ENCODE data around the gene UPP2. TPM values are rescaled to one million over a fixed set of nuclear protein-coding genes. Genes with fewer than 3 reads are reported as not detected.
A peak's percentile ranks its signal among the peaks of the same experiment; 100 is the strongest.

Gene UPP2
- polyA plus RNA-seq, 6 donors from 2014 or later = not detected

DNA sequence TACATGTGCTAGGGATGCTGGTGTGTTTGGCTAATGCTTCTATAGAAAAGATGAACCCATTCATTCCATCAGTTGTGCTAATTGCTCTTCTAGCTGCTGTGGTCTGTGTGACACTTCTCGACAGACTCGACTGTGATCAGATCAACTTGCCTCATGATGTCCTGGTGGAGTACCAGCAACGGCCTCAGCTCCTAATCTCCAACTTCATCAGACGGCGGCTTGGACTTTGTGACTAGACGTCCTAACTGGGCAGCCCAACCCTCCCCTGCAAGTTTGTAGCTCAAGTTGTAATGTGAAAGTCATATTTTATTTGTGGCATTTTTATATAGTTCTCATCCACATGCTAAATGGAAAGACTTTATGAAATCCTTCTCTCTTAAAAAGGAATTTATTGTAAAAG is 33.0 kb downstream of the UPP2 start:
- ATAC-seq (ENCODE audit: low read depth in 2 of 2) (no peak), DNase-seq (no peak)
- Mint-ChIP-seq H3K36me3 (no peaks in the 10 kb centered on the region), H3K4me3 (no peak overlapping the region), H3K4me1 (no peaks in the 10 kb centered on the region), H3K27ac (no peak overlapping the region), H3K27me3 (peaks cover 0 to 23% (median 7%) of the 10 kb centered on the region in 3 donors), H3K9me3 (peaks cover 0 to 3% (median 0%) of the 10 kb centered on the region in 7 donors)

GRCh38 chr2:158135096-158135495 is 33.4 kb downstream of the UPP2 start:
- peaks cover 0 to 23% (median 7%) of the 10 kb centered on the region in 3 donors for H3K27me3 Mint-ChIP-seq
- peaks cover 0 to 3% (median 0%) of the 10 kb centered on the region in 7 donors for H3K9me3 Mint-ChIP-seq
- H3K27ac Mint-ChIP-seq = no peak overlapping the region
- ATAC-seq (ENCODE audit: low read depth in 2 of 2) (no peak), DNase-seq (no peak)
- H3K36me3 Mint-ChIP-seq = no peaks in the 10 kb centered on the region
- no peak overlapping the region for H3K4me3 Mint-ChIP-seq
- no peaks in the 10 kb centered on the region for H3K4me1 Mint-ChIP-seq

GRCh38 chr2:158138255-158138654 is 36.6 kb downstream of the UPP2 start:
- Mint-ChIP-seq H3K4me3 (no peak overlapping the region), H3K36me3 (no peaks in the 10 kb centered on the region), H3K27me3 (peaks cover 0 to 13% (median 4%) of the 10 kb centered on the region in 3 donors), H3K9me3 (no peaks in the 10 kb centered on the region), H3K4me1 (peaks cover 0 to 5% (median 4%) of the 10 kb centered on the region in 3 donors), H3K27ac (no peak overlapping the region)
- no peak for ATAC-seq (ENCODE audit: low read depth in 2 of 2)
- DNase-seq = no peak

GRCh38 chr2:158140201-158140600 is 38.5 kb downstream of the UPP2 start:
- no peak overlapping the region for H3K27ac Mint-ChIP-seq
- H3K27me3 Mint-ChIP-seq = peaks cover 3 to 14% (median 4%) of the 10 kb centered on the region in 3 donors
- H3K9me3 Mint-ChIP-seq = peaks cover 0 to 4% (median under 1%) of the 10 kb centered on the region in 7 donors
- H3K4me1 Mint-ChIP-seq = peaks cover 0 to 5% (median 4%) of the 10 kb centered on the region in 3 donors
- no peak for DNase-seq
- no peak for ATAC-seq (ENCODE audit: low read depth in 2 of 2)
- H3K36me3 Mint-ChIP-seq = no peaks in the 10 kb centered on the region
- H3K4me3 Mint-ChIP-seq = no peak overlapping the region

DNA sequence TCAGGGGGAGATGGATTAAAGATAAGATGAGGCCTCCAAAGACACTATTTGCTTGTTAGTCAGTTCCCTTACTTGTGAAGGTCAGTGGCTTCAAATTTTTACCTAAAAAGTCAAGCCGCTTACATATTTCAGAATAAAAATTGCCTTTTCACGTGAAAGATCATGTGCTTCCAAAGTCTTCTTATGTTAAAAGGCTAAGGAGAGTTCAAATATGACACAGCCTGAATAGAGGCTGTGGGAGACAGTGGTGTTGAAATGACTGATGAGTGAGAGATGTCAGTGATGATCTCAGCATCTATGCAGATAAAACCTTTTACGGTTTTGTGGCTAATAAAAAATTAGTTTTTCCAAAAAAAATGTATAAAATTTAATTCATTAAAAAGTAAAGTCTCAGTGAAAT is 40.5 kb downstream of the UPP2 start:
- Mint-ChIP-seq H3K4me3 (no peak overlapping the region), H3K4me1 (peaks cover 0 to 5% (median 4%) of the 10 kb centered on the region in 3 donors), H3K27me3 (peaks cover 10 to 30% (median 18%) of the 10 kb centered on the region in 3 donors), H3K27ac (peak overlapping the region in 1 of 6 donors; percentile 39), H3K36me3 (peaks cover 0 to 13% of the 10 kb centered on the region in 2 donors), H3K9me3 (peaks cover 7 to 22% (median 10%) of the 10 kb centered on the region in 7 donors)
- no peak for DNase-seq
- ATAC-seq (ENCODE audit: low read depth in 2 of 2) = no peak

- Mint-ChIP-seq H3K27me3 (peaks cover 10 to 25% (median 22%) of the 10 kb centered on the region in 3 donors), H3K9me3 (peaks cover 7 to 26% (median 11%) of the 10 kb centered on the region in 7 donors), H3K4me1 (peaks cover 0 to 5% (median 4%) of the 10 kb centered on the region in 3 donors), H3K4me3 (no peak overlapping the region), H3K36me3 (peaks cover 0 to 13% of the 10 kb centered on the region in 2 donors), H3K27ac (peak overlapping the region in 1 of 6 donors; percentile 39)
- ATAC-seq (ENCODE audit: low read depth in 2 of 2) (peak; percentile 37 to 41), DNase-seq (no peak)
These were observed 41.1 kb downstream of the UPP2 start for GRCh38 chr2:158142568-158143332.

GRCh38 chr2:158143703-158144360 is 42.2 kb downstream of the UPP2 start:
- Mint-ChIP-seq H3K27me3 (peaks cover 10 to 27% (median 22%) of the 10 kb centered on the region in 3 donors), H3K4me3 (no peak overlapping the region), H3K27ac (no peak overlapping the region)

DNA sequence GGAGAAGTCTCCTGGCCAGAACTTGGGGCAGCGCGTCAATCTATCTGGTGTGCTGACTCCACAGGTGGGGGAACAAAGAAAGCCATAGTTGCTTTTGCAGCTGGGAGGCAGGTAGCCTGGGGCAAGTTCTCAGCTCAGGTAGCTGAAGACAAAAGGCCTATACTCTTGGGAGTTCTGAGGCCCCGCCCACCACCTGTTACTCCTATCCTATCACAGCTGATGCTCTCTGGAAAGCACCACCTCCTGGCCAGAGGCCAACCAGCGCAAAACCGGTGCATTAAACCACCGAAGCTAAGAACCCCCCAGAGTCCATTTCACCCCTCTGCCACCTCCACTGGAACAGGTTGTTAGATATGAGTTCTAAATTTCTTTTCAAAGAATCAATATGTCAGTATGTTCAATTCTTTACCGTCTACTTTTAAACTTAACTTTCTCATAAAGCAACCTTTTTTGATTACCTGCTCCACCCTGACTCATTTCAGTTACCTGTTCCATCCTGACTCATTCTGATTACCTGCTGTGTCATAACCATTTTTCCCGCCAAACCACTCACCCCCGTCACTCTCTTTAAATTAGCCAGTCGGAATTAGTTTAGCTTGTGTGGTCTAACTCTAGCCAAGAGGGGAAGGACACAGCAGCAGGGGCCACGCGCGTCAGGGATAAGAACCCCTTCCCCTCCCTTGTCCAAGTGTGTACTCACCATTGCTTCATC is 43.4 kb downstream of the UPP2 start:
- Mint-ChIP-seq H3K36me3 (peaks cover 0 to 13% of the 10 kb centered on the region in 2 donors), H3K4me1 (peaks cover 0 to 5% (median 4%) of the 10 kb centered on the region in 3 donors), H3K9me3 (peaks cover 7 to 26% (median 15%) of the 10 kb centered on the region in 7 donors), H3K4me3 (no peak overlapping the region), H3K27me3 (peaks cover 10 to 27% (median 22%) of the 10 kb centered on the region in 3 donors), H3K27ac (no peak overlapping the region)
- ATAC-seq (ENCODE audit: low read depth in 2 of 2) = no peak
- DNase-seq = no peak

More at GRCh38 chr2:158143703-158144360, 42.2 kb downstream of the UPP2 start:
- H3K36me3 Mint-ChIP-seq = peaks cover 0 to 13% of the 10 kb centered on the region in 2 donors
- peaks cover 0 to 5% (median 4%) of the 10 kb centered on the region in 3 donors for H3K4me1 Mint-ChIP-seq
- no peak for DNase-seq
- peaks cover 7 to 26% (median 15%) of the 10 kb centered on the region in 7 donors for H3K9me3 Mint-ChIP-seq
- no peak for ATAC-seq (ENCODE audit: low read depth in 2 of 2)

DNA sequence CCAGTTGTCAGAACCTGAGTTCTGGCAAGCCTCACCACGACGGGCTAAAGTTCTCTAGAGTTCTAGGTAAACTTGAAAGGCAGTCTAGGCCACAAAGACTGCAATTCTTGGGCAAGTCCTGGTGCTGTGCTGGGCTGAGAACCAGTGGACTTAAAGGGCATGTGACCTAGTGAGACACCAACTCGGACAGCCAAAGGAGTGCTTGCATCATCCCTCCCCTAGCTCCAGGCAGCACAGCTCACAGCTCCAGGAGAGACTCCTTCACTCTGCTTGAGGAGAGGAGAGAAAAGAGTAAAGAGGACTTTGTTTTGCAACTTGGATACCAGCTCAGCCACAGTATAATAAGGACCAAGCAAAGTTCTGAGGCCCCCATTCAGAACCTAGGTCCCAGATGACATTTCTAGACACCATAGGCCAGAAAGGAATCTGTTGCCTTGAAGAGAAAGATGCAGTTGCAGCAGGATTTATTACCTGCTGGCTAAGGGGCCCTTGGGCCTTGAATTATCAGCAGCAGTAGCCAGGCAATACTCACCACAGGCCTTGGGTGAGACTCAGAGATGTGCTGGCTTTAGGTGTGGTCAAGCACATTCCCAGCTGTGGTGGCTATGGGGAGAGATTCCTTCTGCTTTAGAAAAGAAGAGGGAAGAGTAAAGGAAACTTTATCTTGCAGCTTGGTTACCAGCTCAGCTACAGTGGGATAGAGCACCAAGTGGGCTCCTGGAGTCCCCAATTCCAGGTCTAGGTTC is 51.8 kb downstream of the UPP2 start:
- peaks cover 0 to 6% (median 0%) of the 10 kb centered on the region in 7 donors for H3K9me3 Mint-ChIP-seq
- H3K4me3 Mint-ChIP-seq = no peak overlapping the region
- no peak for DNase-seq
- H3K36me3 Mint-ChIP-seq = no peaks in the 10 kb centered on the region
- ATAC-seq (ENCODE audit: low read depth in 2 of 2) = no peak
- H3K27ac Mint-ChIP-seq = no peak overlapping the region
- peaks cover 0 to 9% (median 4%) of the 10 kb centered on the region in 3 donors for H3K27me3 Mint-ChIP-seq
- no peaks in the 10 kb centered on the region for H3K4me1 Mint-ChIP-seq

GRCh38 chr2:158154596-158154995 is 52.9 kb downstream of the UPP2 start:
- no peak for DNase-seq
- no peak overlapping the region for H3K4me3 Mint-ChIP-seq

DNA sequence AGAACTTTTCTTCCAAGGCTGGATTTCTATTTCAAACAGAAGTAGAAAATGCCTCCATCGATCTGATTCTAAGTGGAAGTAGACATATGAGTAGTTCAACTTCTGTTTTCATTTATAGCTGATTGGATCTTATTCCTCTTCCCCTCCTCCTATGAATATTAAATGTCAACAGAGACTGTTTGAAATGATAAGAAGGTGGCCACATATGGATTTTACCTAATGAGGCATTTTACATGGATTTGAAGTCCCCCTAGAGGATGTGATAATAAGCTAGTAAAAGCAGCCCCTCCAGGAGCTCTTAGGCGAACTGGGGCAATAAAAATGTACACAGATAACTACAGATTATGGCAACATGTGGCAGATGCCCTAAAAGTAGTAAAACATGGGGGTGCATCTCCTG is 71.0 kb downstream of the UPP2 start:
- Mint-ChIP-seq H3K9me3 (no peaks in the 10 kb centered on the region), H3K4me1 (no peaks in the 10 kb centered on the region), H3K36me3 (no peaks in the 10 kb centered on the region), H3K4me3 (peak overlapping the region in 1 of 8 donors; percentile 35), H3K27ac (peak overlapping the region in 1 of 6 donors; percentile 10), H3K27me3 (peaks cover 4 to 12% (median 4%) of the 10 kb centered on the region in 3 donors)
- ATAC-seq (ENCODE audit: low read depth in 2 of 2) = no peak
- no peak for DNase-seq

More at GRCh38 chr2:158154596-158154995, 52.9 kb downstream of the UPP2 start:
- no peaks in the 10 kb centered on the region for H3K36me3 Mint-ChIP-seq
- no peak for ATAC-seq (ENCODE audit: low read depth in 2 of 2)
- peaks cover 0 to 7% (median 4%) of the 10 kb centered on the region in 3 donors for H3K27me3 Mint-ChIP-seq
- no peak overlapping the region for H3K27ac Mint-ChIP-seq
- H3K4me1 Mint-ChIP-seq = no peaks in the 10 kb centered on the region
- peaks cover 0 to 6% (median 0%) of the 10 kb centered on the region in 7 donors for H3K9me3 Mint-ChIP-seq

DNA sequence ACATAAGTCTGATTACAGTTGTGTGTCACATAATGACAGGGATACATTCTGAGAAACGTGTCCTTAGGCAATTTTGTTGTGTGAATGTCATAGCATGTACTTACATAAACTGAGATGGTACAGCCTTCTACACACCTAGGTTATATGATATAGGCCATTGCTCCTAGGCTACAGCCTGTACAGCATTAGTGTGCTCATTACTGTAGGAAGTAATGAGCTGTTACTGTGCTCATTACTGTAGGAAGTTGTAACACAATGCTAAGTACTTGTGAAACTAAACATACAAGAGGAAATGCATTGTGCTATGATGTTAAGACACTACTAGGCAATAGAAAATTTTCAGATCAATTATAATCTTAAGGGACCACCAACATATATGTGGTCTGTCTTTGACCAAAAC is 72.8 kb downstream of the UPP2 start:
- Mint-ChIP-seq H3K36me3 (no peaks in the 10 kb centered on the region), H3K27me3 (peaks cover 4 to 12% (median 4%) of the 10 kb centered on the region in 3 donors), H3K9me3 (no peaks in the 10 kb centered on the region), H3K4me1 (no peaks in the 10 kb centered on the region), H3K27ac (no peak overlapping the region), H3K4me3 (no peak overlapping the region)
- ATAC-seq (ENCODE audit: low read depth in 2 of 2) (no peak), DNase-seq (no peak)

Measured in naive B cell (primary cell).